HL-60/S4 treated with retinoic acid at 250 ng/mL for 4 days and 3 days (cell line): ENCODE measurements around the gene TMEM175.
"Not testable (repeated sequence)": the region's sequence is repeated elsewhere in the genome, so short reads cannot be mapped to it uniquely, and the experiment has no call there.

Experiments
- in situ Hi-C: fragments of 300-500 bp; cut with MboI; formaldehyde crosslinking; loops from 2 replicates; pipeline ENCODE4 v1.7.0; 2022; ENCODE audit warnings: low sequenced_read_pairs

The TMEM175 gene

DNA sequence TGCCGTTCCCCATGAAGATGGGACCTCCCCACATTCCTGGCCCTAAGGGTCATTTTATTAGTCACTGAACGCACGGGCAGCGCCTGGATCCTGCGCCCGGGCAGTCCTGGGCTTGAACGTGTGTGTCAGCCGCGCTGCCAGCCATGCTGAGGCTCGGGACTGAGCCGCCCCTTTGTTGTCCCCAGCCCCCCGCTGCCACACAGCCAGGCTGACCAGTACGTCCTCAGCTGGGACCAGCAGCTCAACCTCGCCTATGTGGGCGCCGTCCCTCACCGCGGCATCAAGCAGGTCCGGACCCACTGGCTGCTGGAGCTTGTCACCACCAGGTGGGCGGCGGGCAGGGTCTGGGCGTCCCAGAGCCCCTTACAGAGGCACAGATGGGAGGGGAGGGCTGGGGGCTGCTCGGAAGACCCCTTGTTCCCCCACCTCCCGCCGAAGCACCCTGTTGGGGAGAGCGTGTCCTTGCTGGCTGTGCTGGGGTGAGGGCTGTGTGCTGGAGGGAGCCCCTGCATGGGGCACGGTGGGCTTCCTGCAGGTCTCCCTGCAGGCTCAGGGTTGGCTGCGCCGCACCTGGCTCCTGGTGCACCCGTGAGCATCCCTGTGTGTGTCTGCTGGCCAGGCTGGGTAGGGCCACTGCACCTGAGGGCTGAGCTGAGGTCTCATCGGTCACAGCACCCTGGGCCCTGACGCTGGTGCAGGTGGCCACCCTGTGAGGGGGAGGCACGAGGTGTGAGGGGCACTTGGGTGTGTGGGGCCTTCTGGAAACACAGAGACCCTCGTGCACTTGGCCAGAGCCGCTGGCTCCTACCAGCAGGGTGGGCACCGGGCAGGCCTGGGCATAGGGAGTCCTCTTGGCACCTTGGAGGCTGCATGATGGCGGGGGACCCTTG is 55.6 kb downstream of the TMEM175 start:
- in situ Hi-C loops: no loop called here

DNA sequence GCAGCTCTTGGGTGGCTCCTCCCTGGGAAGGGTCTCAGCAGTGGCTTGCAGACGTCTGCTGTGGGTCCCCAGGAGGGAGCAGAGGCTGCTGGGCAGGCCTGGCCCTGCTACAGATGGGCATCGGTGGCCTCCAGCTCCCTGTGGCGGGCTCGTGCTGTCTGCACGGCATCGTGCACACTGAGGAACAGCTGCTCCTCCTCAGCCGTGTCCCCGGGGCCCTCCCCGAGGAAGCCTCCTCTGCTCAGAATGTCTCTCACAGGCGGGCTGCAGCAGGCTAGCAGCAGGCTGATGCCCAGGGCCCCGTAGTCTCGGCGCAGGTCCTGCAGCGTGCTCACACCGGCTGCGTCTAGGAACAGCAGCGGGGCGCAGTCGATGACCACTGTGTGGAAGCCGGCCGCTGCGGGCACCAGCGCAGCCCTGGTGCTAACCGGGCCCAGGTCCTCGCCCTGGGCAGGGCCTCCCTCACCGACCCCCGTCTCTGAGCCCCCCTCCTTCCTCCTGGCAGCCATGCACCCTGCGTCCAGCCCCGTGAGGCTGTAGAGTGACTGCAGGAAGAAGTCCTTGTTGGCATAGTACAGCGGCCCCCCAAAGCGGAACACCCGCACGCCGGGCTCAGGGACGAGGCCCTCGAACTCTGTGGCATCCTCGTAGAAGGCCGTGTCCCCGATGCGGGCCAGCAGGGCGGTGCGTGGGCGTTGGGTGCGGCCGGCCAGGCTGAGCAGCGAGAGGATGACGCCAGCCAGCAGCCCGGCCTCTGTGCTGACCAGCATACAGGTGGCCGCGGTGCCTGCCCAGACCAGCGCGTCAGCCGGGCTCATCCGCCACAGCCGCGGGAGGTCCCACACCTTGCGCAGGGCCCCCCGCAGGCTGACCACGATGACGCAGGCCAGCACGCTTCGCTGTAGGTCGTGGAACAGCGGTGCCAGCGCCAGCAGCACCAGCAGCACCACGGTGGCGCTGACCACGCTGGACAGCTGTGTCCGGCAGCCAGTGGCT is 56.8 kb downstream of the TMEM175 start:
- in situ Hi-C loops: no loop called here

DNA sequence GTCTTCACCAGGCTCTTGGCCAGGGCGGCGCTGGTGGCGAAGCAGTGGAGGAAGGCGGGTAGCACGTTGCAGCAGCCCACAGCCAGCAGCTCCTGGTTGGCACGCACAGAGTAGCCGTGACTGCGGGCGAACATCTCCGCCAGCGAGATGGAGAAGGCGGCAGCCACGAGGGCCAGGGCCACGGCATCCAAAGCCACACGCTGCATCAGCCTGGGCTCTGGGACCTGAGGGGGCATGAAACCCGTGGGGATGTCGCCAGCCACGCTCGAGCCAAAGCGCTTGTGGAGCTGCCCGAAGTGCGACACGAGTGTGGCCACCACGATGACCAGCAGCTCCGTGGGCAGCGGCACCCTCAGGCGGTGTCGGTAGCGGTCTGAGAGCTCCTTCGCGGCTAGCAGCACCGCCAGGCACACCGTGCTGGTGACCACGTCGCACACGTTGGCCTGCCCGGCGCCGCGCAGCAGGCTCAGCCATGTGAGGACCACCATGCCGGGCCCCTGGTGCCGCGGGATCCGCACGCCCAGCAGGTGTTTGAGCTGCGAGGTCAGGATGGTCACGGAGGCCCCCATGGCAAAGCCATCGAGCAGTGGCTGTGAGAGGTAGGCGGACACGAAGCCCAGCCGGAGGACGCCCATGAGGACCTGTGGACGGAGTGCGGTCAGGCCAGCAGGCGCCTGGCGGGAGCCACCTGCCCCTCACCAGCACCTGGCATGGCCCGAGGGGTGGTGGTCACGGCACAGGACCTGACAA is 57.6 kb downstream of the TMEM175 start:
- in situ Hi-C loops: no loop called here

DNA sequence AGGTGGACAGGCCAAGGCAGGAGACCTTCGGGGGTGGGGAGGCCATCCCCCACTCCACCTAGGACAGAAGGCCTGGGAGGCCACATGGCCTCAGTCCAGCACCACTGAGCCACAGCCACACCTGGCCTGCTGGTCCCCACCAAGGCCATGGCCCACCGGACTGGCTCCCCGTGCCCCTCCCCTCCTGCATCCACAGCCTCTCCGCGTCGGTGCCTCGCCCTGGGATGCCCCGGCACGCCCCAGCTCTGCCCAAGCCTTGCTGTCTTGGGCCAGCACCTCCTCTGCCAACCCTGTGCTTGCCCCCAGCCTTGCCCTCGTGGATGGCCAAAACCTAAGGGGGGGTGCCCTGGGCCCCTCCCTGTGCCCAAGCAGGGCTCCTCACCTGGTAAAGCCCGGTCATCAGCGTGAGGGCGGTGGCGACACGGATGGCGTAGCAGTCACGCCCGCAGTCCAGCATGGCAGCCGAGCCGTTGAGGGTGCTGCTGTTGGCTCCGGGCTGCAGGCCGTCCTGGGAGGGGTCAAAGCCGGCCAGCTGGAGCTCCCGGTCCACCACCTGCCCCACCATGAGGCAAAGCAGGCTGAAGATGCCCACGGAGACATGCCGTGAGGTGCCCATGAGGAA is 58.6 kb downstream of the TMEM175 start:
- in situ Hi-C loops: no loop called here

DNA sequence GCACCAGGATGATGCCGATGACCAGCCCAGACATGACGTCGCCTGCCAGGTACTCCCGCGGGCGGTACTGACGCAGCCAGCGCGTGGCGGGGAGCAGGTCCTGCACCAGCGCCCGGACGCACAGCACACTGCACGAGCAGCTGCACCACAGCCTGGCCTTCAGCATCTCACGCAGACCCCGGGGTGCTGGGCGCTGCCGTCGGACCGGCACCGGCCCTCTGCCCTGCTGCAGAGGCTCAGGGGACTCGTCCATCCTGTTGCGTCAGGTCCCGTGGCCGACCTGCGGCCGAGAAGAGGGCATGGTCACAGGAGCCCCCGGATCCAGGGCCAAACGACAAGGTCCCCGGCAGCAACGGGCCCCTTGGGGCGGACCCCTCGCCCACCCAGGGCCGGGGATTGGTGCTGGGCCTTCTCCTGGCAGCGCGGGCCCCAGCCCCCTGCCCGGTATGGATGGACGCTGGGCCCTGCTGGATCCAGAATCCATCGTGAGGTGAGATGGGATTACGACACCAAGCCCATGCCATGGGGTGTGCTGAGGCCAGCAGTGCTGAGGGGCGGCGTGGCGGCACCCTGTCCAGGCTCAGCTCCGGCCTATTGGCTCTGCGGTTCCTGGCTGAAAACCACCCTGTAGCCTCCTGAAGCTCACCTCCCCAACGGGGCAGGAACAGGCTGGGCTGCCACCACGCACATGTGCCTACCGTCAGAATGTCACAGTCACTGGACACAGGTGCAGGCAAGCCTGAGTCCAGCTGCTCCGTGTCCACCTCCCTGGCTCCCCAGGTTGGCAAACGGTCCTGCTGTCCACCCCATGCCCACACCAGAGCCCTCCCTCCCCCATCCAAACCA is 59.4 kb downstream of the TMEM175 start:
- in situ Hi-C loops: no loop called here

DNA sequence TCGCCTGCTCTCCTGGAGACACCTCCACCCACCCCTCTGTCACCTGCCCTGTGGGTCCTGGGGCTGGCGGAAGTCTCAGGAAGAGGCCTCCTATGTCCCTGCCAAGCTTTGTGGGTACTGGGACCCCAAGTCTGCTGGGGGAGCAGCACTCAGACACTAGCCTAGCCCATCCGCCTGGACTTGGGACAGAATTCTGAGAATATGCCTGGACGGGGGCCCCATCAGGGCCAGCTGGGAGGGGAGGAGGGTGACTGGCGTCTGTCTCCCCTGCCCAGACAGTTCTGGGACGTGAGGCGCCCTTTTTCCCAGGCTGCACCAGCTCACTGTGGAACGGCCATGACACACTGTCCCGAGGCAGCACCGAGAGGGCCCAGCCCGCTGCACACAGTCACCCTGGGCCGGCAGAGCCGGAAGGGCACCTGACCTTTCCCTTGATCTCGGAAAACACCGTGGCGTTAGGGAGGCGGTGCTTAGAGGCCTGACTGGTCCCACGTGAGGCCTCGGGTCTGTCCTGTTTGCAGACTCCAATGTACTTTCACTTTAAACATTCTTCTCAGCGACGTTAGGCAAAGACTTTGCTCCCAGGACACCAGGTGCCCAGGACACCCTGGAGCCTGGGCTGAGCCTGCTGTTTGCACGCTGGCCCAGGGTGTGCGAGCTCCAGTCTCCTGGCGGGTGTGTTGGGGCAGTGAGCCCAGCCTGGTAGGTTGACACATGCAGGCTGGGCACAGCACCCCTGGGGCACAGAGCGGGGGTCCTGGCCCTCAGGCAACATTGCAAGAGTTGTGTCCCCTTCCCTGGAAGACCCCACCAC is 60.2 kb downstream of the TMEM175 start:
- in situ Hi-C loops: no loop called here

DNA sequence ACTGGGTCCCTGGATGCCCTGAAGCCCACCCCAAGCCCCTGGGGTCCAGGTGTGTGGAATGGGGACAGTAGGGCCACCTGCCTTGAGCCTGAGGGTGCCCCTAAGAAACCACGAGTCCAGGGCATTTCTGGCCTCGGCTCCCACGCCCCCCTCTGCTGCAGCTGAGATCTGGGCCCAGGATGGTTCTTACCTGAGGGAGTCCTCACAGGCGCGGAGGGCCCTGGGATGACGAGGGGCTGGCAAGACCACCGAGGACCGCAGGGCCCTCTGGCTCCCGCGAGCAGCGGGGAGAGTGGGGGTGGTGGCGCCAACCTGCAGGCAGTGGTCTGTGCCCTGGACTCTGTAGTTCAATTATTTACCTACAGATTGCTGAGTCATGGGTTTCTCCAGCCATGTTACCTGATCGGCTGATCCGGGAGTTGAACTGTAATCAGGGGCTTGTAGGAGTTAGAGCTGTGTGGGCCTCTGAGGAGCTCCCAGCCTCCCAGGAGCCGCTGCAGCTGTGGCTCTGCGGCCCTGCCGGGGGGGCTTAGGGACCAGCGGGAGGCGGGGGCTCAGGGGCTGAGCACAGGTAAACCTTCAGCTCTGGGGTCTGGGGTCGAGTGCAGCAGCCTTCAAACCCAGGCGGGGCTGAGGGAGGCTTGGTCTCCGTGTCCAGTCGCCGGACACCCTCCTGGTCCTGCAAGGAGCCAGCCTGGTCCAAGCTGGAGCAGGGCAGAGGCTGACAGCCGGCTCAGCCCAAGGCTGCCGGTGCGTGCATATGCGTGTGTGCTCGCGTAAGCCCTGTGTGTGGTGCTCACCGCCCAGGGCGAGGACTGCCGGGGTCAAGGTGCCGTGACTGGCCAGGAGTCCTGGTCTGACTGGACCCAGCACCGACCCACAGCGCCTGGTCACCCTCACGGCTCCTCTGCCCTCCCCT is 61.1 kb downstream of the TMEM175 start, which contains the start of gene SLC26A1:
TSS of gene SLC26A1 (minus strand) at position 294 of the 919 bp plus-strand sequence. CDS start 1,701 bp downstream, outside the sequence.
- in situ Hi-C loops: no loop called here

DNA sequence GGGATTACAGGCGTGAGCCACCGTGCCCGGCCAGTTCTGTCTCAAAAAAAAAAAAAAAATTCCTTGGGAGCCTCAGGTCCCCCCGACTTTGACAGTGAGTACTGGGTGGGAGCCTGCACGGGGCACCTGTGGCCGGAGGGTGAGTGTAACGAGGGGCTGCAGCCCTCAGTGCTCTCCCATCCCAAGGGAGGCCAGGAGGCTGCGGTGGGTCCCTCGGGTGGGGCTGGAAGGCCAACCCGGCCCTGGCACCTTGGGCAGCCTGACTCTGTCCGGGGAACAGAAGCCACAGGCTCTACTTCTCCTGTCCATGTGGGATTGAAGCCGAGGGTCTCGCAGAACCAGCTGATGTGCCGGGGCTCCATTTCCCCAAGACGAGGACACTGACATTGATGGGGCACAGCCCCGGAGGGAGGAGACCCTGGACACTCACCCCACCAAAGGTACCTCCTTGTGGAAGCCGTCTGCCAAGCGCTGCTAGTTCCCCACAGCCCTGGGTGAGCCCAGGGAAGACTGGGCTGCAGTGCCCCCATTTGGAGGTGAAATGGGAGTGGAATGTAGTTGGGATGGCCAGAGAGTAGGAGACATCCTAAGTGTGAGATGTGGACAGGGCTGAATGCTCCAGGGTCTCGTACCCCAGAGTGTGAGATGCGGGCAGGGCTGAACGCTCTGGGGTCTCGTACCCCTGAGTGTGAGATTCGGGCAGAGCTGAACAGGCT is 63.2 kb downstream of the TMEM175 start:
- in situ Hi-C loops: no loop called here

DNA sequence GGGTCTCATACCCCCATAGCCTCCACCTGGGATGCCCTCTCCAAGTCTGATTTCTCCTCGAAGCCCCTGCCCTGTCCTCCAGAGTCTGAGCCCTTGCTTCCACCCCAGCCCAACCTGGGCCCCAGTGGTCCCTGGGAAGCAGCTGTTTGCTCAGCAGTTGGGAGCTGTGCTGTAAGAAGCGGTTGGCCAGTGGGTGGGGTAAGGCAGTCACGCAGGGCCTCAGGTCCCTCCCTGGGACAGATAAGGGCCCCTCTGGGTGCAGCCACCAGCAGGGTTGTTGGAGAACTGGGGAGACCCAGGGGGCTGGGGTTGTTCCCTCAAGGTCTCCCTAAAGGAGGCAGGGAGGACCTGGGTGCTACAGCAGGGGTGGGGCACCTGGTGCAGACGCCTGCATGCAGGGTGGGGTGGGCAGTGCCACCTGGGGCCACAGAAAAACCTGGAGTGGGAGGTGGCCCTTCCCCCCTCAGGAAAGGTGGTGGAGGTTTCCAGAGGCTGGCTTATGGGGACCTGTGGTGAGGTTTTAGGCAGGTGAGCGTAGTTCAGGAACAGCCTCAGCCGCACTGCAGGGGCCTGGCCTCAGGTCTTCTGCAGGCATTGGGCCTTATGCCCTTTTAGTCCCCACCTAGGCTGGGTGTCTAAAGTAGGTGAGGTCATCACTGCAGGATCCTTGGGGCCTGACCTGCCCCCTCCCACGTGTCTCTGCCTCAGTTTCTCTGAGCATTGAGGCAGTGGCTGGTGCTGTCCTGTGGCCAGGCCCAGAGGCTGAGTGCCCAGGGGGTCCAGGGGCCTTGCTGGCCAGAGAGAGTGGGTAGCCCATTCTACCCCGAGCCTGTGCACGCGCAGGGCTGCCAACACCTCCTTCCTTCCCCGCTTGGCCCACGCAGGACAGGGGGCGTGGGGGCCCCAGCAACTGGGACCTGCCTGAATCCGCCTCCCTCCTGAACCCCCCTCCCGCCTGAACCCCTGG is 64.1 kb downstream of the TMEM175 start:
- in situ Hi-C loops: no loop called here

DNA sequence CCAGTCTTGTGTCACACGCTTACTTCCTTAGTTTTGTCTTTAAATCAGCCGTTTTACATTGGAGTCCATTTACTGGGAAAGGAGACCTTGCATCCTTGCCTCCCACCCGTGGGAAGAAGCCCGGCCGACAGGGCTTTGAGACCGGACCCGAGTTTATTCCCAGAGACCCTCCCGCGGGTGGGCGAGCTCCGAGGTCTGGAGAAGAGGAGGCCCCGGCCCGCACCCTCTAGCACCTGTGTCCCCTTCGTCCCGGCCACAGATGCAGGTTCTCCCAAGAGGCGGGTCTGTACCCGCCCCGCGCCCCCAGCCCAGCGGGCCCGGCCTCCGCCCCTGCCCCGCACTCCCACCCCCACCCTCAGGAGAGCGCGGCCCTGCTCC is 64.7 kb downstream of the TMEM175 start:
- in situ Hi-C loops: no loop called here

DNA sequence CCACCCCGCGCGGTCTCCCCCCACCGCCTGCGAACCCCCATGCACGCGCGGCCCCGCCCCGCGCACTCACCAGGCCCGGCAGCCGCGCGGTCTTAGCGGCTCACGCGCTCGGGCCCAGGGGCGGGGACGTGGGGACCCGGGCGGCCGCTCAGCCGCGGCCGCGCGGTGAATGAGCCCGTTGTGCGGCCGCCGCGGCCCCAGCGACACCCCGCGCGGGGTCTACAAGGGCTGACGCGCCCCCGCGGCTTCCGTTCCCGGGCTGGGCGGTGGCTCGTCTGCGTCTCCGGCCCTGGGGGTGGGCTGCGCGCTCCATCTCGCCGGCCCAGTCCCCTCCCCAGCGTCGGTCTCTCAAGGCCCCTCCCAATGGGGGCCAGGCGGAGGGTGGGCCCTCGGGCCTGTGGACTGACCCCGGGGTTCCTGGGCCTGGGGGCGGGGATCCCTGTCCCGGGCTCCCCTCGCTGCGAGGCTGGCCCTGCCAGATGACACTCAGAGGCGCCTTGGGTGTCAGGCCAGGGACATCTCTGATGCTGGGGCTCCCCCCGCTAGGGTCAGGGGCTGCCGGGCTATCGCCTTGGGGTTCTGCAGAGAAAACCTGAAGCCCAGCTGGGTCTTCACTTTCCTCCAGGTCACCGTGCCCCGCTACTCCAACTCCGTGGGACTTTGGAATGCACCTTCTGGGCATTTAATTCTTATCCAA is 65.3 kb downstream of the TMEM175 start:
- in situ Hi-C loops: no loop called here

DNA sequence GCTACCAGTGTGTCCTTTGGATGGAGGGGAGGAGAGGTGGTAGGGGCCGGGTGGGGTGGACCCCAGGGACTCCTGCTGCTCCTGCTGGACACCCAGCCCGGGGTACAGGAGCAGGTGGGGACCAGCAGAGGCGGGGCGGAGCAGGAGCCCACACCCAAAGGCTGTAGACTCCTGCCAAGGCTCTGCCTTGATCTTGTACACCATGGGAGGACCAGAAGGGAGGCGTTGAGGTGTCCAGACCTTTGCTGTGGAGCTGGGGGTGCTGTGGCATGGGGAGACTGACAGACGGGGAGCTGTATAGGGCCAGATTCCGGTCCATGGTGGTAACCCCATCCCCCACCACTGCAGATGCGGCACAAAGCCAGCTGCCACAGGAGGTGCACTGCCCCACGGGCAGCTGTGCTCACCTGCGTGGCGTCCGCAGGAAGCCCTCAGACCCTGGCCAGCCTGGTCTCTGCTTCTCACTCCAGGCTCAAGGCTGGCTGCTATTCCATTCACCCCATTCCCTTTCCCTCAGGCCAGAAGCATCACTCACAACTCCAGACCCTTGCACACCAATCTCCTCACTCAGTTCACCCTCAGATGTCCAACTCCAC is 65.9 kb downstream of the TMEM175 start:
- in situ Hi-C loops: no loop called here

DNA sequence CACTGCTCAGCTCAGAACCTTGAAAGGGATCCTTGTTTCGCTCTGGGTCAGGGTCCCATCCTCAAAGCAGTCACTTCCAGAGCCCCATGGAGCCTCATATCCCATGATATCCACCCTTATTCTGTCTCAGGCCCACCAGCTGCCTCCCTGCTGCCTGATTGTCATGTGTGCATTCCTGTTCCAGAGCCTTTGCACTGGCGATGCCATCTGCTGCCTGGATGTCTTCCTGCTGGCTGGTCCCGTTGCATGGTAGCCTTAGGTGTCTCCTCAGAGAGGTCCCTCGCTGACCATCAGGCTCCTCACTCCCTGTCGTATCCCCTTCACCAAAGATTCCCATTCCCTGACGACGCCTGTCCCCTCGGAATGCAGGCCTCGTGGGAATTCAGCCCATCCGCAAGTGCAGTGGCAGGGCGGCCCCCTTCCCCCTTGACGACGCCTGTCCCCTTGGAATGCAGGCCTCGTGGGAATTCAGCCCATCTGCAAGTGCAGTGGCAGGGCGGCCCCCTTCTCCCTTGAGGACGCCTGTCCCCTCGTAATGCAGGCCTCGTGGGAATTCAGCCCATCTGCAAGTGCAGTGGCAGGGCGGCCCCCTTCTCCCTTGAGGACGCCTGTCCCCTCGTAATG is 67.1 kb downstream of the TMEM175 start:
- in situ Hi-C loops: not testable (repeated sequence)

DNA sequence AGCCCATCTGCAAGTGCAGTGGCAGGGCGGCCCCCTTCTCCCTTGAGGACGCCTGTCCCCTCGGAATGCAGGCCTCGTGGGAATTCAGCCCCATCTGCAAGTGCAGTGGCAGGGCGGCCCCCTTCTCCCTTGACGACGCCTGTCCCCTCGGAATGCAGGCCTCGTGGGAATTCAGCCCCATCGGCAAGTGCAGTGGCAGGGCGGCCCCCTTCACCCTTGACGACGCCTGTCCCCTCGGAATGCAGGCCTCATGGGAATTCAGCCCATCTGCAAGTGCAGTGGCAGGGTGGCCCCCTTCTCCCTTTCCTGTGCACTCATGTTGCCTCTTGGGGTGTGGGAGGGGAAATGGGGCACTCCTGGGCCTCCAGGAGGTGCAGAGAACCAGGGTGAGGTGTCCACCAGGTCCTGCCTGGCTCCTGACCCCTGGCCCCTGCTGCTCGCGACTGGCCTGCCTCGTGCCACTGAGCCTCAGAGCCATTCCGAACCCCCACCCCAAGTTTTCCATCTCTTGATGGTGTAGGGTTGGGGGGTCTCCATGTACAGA is 67.7 kb downstream of the TMEM175 start:
- in situ Hi-C loops: no loop called here
